ENCODE results near the gene SCN8A.

Gene SCN8A

DNA sequence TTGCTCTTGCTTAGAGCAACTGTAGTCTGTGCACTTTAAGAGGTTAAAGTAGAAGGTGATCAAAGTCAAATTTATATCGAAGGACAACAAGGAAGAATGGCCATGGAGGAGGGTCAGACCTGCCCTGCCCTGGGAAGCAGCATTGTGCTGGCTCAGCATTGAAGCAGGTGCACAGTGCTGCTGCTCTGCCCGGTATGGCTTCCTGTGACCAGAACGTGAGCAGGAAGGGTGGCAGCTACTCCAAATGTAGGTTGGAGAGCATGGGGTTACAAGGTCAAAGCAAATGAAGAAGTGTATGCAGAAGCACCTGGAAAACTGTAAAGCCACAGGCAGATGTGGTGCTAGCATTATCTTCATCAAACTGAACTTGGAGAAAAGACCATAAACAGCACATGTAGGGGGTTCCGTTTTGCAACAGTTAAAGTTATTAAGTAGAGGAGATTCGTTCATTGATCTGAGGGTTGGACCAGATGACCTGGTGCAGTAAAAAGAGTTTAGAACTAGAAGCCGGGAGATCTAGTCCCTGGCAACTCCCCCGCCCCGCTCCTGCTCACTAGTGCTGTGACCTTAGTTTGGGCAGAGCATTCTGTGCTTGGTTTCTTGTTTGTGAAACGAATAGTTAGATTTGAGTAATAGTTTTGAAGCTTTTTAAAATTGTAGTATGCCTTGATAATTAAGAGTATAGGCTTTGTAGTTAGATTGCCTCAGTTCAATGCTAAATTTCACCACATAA is 84.2 kb downstream of the SCN8A start:
- DNase-seq, result no peak

- no peak for DNase-seq
Measured at GRCh38 chr12:51676875-51677274, 85.8 kb downstream of the SCN8A start.

DNA sequence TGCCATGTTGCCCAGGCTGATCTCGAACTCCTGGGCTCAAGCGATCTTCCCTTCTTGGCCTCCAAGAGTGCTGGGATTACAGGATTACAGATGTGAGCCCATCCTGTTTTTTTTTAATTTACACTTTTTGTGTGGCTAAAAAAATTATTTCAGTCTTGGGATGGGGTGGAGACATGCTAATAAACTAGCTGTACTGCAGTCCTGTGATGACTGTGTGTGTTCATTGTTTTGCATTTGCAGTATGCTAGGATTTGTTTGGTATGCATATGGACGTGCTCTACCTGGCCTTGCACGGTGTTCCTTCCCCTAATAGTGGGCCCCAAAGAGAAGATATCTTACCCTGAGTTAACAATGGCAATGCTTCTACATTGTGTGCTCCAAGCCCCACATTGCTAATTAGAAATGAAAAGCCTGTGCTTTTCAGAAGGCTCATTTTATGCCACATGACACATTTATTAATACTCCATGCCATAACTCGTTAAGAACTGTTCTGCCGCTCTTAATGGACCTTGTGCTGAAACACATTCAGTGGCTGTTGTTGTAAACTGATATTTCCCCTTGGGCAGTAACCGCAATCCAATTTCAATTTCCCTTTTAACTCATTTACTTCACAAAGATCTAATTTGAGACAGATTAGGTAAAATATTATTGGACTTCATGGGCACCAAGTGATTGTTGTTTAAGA is 86.4 kb downstream of the SCN8A start:
- no peak for DNase-seq

DNA sequence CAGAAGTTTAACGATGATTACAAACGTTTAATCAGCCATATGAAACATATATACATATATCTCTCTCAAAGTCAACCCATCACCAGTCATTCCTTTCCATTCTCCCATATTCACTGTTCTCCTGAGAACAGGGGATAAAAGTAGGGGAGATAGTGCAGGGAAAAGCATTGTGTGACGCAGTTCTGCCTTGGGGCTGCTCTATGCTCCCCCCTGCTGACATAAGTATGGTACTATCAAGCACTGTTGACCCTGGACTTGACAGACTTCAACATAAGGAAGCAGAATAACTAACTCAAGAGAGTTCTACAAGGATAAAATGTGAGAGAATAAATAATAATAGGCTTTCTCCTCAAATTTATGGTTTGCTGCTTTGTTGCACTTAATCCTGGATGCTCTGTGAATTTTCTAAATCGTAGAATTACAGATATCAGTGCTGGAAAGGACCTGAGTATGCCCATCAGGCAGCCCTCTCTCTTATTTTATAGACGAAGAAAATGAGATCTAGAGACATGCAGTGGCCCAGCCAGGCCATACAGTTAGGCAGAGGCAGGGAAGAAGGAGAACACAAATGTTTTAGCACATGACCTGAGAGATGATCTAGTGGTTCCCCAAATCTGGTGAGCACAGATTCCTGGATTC is 87.2 kb downstream of the SCN8A start:
- no peak for DNase-seq

DNA sequence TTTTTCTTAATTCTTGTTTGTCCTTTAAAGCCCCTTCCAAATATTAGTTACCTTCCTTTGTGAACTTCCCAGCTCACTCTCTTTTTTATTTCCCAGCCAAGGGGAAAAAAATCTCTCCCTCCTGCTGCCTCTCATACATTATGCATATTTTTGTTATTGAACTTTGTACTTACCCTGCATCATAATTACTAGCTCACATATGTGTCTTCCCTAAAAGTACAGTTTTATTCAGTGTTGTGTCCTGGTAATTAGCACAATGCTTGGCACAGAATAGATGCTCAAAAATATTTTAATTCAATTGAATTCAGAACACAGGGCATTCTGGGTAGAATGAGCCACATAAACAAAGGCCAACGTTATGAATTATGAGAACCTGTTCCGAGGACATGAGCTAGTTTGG is 91.9 kb downstream of the SCN8A start:
- DNase-seq, result no peak

- DNase-seq, result no peak
Measured at GRCh38 chr12:51683763-51684357, 92.8 kb downstream of the SCN8A start.

DNA sequence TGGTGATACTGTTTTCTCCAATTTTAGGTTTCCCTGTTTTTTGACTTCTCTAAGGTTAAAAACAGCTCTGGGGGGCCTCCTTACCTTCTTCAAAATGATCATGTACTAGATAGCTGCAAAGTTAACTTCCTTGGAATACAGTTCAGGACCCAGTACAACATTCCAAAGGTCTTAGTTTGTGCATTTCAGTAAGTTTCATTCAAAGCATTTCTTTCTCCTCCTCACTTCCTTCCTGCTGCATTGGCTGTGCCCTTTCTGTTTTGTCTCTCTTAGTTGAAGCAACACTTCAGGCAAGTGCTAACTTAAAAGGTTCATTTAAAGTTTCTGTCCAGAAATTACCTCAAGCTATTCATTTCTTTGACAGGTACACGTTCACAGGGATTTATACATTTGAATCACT is 95.7 kb downstream of the SCN8A start:
- no peak for DNase-seq

GRCh38 chr12:51687177-51687576 is 96.1 kb downstream of the SCN8A start:
- DNase-seq, result no peak

DNA sequence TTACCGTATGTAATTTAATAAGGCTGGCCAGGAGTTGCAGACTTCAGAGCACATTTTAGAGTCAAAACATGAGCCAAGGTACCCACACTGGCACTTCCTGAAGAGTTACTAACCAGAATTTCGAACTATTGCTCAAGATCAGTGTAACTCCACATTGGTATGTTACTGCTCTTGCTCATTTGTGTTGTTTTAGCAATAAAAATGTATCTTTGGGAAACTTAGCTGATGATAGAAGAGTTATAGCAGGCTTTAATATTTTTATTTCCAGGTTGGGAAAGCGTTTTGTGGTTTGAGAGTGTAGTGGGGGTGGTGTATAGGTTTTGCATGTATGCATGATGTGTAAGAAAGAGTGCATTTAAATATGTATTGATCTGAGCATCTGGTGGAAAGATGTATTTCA is 96.6 kb downstream of the SCN8A start:
- DNase-seq, result no peak

DNA sequence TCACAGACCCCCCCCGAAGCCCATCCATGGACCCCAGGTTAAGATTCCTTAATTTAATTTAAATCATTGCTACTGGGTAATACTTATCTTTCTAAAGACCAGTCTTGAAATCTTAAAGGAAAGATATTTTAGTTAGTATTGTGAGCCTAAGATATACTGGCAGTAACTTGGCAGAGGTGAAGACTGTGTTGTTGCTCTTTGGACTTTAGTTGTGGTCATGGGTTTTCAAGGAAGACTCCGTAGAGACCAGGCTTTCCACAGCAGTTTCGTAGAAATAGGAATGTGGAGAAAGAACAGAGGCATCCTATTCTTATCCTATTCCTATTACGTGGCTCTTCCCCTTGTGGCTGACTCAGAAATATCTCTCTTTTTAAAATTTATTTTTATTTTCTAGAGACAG is 99.0 kb downstream of the SCN8A start:
- no peak for DNase-seq

- DNase-seq, result no peak
Measured at GRCh38 chr12:51692016-51692415, 101.0 kb downstream of the SCN8A start.

GRCh38 chr12:51693569-51693968 is 102.5 kb downstream of the SCN8A start:
- no peak for DNase-seq

GRCh38 chr12:51694146-51694545 is 103.1 kb downstream of the SCN8A start:
- DNase-seq, result no peak

GRCh38 chr12:51695241-51696010 is 104.4 kb downstream of the SCN8A start:
- no peak for DNase-seq

DNA sequence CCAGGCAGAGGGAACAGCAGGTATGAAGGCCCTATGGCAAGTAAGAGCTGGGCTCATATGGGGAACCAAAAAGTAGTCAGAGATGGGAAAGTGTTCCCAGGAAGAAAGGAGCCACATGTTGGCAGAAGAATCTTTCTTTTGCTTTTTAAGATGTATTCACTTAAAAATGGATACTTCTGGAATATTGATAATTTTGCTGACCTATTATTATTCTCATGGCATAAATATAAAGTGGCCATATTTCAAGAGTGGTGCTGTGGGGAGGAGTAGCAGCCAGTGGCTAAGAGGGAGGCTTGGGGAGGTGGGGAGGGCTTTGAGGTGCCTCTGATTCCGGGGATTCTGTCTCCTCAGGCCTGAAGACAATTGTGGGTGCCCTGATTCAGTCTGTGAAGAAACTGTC is 108.2 kb downstream of the SCN8A start:
- no peak for DNase-seq

DNA sequence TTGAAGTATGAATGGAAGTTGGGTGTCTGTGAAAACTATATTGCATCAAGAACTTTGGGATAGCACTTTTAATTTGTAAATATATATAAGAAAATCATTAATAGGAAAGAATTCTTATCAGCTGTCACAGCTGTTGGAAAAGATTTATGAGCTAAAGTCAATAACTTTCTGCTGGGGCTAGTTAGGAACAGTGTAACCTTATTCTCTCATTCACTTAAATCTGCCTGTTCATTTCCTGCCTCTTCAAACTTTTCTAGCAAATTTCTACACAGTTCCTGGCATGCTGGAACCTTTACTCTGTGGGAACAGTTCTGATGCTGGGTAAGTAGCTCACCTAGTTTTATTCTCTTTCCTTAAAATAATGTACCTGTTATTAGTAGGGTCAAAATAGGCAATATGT is 109.9 kb downstream of the SCN8A start:
- DNase-seq, result no peak

DNA sequence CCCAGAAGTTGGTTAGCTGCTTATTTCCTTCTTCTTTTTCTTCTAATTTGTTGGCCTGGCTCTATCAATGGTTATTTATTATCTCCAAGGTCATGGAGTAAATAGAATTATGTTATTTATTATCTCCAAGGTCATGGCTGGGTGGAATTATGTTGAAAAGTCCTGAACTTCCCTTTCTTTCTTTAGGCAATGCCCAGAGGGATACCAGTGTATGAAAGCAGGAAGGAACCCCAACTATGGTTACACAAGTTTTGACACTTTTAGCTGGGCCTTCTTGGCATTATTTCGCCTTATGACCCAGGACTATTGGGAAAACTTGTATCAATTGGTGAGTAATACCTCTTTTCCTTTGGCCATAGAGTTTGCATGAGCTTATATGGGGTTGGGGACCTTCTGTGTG is 111.6 kb downstream of the SCN8A start:
- DNase-seq, result no peak

- no peak for DNase-seq
Measured at GRCh38 chr12:51705450-51705849, 114.4 kb downstream of the SCN8A start.

- no peak for DNase-seq
Measured at GRCh38 chr12:51706206-51706605, 115.2 kb downstream of the SCN8A start.

DNA sequence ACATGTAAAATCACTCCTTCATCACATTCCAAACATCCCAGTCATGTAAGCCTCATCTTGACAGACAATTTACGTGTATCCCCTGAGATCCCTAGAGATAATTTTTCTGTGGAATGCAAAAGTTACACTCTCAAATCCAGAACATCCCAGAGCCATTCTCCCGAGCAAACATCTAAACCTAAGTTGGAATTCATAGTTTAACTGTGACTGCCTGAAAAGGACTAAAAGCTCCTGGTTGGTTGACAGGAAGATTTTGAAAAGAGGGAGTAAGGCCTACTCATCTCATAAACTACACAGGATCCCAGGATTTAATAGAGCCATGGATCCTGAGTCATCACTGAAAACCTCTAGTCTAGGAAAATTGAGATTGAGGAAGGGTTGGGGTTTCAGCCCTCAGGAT is 123.6 kb downstream of the SCN8A start:
- DNase-seq, result no peak

GRCh38 chr12:51717326-51717925 is 126.4 kb downstream of the SCN8A start:
- no peak for DNase-seq

DNA sequence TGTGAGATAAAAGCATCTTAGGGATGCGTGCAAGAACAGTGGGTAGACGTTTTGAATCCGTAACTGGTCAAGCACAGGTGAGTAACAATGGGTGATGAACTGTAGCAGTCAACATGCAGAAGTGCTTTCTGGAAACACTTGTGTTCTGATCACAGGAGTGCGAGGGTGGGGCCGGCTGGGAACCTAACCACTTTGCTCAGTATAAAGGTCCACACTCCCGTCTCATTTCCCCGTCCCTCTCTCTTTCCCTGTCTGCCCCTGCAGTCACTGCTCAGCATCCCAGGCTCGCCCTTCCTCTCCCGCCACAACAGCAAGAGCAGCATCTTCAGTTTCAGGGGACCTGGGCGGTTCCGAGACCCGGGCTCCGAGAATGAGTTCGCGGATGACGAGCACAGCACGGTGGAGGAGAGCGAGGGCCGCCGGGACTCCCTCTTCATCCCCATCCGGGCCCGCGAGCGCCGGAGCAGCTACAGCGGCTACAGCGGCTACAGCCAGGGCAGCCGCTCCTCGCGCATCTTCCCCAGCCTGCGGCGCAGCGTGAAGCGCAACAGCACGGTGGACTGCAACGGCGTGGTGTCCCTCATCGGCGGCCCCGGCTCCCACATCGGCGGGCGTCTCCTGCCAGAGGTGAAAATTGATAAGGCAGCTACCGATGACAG is 130.4 kb downstream of the SCN8A start:
- DNase-seq, result peak; percentile 45
